GM12875 (cell line): Measurements from ENCODE around the gene FBXL19.

Source experiments
- H3K4me3 ChIP-seq: one replicate; pipeline ENCODE4 v1.5.1; 2011; ENCODE audit warnings: low read depth, low read length, control low read depth
- TF ChIP-seq, protein P1 (sequence below): IDR thresholded peaks from 2 replicates; pipeline ENCODE4 v1.5.1; 2011; ENCODE audit warnings: low read depth, mild to moderate bottlenecking, control low read depth, inconsistent platforms, low read length, moderate library complexity, borderline replicate concordance; ENCODE audit not compliant: insufficient read depth

FBXL19 gene

DNA sequence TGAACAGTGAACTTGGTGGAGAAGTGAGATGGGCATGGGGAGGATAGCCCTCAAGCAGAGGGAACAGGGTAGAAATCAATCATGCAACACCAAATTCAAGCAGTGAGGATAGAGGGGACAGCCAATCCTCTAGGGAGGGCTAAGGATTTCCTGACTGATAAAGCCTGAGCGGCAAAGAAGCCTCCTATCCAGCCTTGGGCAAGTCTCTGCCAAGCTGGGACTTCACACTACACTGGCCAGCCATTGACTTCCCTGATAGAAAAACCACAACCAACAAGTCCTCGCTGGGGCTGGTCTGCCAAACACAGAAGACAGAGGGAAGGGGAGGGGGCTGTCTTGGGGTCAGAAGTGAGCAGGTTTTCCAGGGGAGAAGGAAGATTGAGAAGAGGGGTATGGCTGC, 2.5 kb upstream of the FBXL19 start:
- TF ChIP-seq, protein P1, sequence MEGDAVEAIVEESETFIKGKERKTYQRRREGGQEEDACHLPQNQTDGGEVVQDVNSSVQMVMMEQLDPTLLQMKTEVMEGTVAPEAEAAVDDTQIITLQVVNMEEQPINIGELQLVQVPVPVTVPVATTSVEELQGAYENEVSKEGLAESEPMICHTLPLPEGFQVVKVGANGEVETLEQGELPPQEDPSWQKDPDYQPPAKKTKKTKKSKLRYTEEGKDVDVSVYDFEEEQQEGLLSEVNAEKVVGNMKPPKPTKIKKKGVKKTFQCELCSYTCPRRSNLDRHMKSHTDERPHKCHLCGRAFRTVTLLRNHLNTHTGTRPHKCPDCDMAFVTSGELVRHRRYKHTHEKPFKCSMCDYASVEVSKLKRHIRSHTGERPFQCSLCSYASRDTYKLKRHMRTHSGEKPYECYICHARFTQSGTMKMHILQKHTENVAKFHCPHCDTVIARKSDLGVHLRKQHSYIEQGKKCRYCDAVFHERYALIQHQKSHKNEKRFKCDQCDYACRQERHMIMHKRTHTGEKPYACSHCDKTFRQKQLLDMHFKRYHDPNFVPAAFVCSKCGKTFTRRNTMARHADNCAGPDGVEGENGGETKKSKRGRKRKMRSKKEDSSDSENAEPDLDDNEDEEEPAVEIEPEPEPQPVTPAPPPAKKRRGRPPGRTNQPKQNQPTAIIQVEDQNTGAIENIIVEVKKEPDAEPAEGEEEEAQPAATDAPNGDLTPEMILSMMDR: no peak
- no peak overlapping the region for H3K4me3 ChIP-seq

DNA sequence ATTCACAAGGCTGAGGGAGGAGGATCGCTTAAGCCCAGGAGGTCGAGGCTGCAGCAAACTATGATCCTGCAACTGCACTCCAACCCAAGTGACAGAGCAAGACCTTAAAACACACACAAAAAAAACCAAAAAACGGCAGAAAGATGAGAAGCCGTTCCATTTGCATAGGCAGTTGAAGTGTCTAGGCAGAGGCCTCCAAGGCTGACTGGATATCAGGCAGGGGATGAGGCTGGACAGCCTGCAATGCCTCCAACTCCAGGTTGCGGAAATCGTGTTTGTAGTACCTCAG, 2.0 kb upstream of the FBXL19 start:
- TF ChIP-seq, protein P1: no peak

DNA sequence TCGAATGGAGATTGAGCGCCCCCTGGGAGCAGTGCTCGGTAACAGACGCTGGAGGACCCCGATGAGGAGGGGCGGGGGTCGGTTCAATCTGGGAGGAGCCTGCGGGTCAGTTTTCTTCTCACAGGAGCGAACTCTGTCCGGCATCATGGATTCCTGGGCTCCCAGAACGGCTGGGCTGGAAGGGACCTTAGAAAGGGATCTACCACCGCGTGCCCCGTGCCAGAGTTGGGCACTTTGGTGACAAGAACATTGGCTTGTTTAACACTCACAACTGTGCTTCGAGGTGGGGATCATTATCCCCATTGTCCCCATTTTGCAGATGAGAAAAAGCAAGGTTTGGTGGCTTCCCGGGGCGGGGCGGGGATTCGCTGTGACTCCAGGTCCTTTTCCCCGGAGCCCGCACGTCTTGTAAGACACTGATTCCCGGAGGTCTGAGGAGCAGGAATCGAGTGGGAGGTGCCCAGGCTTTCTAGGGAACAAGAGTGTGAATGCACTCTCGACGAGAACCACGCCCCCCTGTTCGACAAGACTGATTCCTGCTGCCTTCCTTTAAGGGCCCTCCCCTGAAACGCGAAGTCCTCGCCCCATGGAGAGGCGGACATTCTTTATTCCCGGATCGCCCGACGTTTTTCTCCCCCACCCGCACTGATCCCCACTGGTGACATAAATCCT, 1.5 kb upstream of the FBXL19 start:
- peak overlapping the region; percentile 49 for H3K4me3 ChIP-seq
- TF ChIP-seq, protein P1: peak; percentile 90

More for the DNA sequence above, 2.0 kb upstream of the FBXL19 start:
- peak overlapping the region; percentile 49 for H3K4me3 ChIP-seq

DNA sequence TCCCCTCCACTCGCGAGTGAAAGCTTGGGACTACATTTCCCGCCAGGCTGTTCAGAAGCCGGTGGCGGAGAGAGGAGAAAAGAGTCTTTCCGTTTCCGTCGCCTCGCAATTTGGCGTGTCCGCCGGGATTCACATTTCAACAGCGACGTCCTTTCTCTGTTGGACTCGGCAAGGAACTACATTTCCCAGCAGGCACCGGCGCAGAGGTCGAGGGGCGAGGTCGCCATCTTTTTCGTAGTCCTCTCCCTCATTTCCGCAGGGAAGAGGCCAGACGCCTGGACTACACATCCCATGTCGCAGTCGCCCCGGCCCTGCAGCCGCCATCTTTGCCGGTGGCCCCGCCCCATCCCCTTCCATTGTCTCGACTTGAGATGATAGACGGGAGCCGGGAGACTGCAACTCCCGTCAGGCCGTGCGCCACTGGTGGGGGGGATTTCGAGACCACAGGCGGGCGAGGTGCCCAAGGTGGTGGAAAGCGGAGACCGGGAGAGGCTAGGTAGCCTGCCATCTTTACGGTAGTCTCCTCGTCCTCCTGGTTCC, 882 bp upstream of the FBXL19 start:
- TF ChIP-seq, protein P1: no peak
- peak overlapping the region; percentile 64 for H3K4me3 ChIP-seq

DNA sequence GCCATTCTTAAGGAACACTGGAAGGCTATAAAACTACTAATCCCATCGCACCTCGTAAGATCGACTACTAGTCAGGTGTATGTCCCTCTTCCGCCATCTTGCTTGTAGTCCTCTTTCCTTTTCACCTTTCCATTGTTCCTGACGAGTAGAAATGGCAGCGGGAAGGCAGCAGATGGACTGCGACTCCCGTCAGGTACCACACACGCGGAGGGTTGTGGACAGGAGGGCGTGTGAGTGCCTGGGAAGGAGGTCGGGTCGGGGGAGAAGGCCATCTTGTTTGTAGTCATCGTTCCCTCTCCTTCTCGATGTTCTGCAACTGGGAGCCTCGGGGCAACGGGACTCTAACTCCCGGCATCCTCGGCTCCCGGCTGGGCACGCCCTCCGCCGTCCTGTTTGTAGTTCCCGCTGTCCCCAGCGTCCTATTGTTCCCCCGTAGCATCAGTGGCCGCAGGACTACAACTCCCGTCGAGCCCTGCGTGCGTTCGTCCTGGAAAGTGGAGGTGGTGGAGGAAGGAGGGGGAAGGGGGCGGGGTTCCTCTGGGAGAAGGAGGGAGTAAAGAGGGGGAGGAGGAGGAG, 324 bp upstream of the FBXL19 start:
- peak overlapping the region; percentile 64 for H3K4me3 ChIP-seq
- TF ChIP-seq, protein P1: no peak

DNA sequence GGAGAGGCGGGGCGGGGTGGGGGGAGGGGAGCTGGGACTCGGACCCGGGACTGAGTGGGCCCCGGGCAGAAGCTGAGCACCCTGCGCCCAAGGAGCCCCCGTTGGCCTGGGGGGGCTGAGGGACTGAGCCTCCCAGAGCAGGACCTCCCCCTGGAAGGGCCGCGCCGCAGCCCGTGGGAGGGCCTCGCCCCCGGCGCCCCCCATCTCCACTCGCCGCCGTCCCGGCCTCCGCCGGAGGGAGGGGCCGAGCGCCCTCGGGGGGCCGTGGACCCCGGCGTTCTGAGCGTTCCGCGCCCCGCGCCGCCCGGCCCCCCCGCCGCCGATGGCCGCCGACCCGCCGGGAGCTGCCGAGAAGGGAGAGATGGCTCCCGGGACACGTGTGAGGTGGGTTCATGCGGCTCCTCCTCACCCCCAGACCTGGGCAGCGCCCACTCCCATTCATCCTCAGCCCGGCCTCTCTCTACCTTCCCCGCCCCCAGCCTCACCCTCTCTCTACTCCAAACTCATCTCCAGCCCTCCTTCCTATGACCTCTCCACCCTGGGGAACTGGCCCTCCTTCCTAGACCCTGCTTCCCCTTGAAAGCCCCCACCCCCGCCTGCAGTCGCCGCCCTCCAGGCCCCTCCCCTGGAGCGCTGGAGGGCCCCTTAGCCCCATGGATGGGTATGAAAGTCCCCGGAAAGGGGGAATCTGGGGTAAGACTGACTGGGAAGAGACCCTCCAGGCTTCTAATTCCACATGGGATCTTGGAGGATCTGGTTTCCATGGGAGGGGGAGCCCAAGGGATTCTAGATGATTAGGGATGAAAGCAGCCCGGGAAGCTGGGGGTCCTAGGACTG, 922 bp downstream of the FBXL19 start:
- H3K4me3 ChIP-seq: peak overlapping the region; percentile 53
- TF ChIP-seq, protein P1: no peak
